OCI-LY3 (cell line): Measurements from ENCODE around the gene SLC5A6.

Experiments used
- H2AFZ ChIP-seq: fragments of 200-600, 300-600 bp; shearing (Covaris generic); 2 replicates; pipeline ENCODE4 v1.6.0; 2014; ENCODE audit warnings: antibody characterized with exemption, low read depth, low read length
- H3K27ac ChIP-seq: fragments of 200-600, 300-600 bp; sonication (generic); 2 replicates; pipeline ENCODE4 v1.5.1; 2014; ENCODE audit warnings: mild to moderate bottlenecking, low read length, moderate library complexity, mixed read lengths
- H3K27me3 ChIP-seq: fragments of 200-600, 300-600 bp; sonication (generic); 2 replicates; pipeline ENCODE4 v1.6.1; 2014; ENCODE audit warnings: low read depth, low read length, mixed read lengths
- H3K36me3 ChIP-seq: fragments of 200-600, 300-600 bp; sonication (generic); replicated peaks from 2 replicates; pipeline ENCODE3; 2014; ENCODE audit warnings: low read depth, low read length, mixed read lengths
- H3K4me1 ChIP-seq: fragments of 300-600, 200-600 bp; sonication (generic); 2 replicates; pipeline ENCODE4 v1.6.1; 2014; ENCODE audit warnings: low read length, mixed read lengths
- H3K4me2 ChIP-seq: fragments of 200-600, 300-600 bp; sonication (generic); 2 replicates; pipeline ENCODE4 v1.6.1; 2014; ENCODE audit warnings: low read length, mixed read lengths
- H3K4me3 ChIP-seq: fragments of 300-600, 200-600 bp; sonication (generic); 2 replicates; pipeline ENCODE4 v1.5.1; 2014; ENCODE audit warnings: antibody characterized with exemption, mild to moderate bottlenecking, low read length, moderate library complexity
- H3K79me2 ChIP-seq: fragments of 300-600, 200-600 bp; shearing (Covaris generic); 2 replicates; pipeline ENCODE4 v1.6.1; 2014; ENCODE audit warnings: mild to moderate bottlenecking, low read length, mixed read lengths
- H3K9ac ChIP-seq: fragments of 300-600, 200-600 bp; shearing (Covaris generic); 2 replicates; pipeline ENCODE4 v1.6.0; 2014; ENCODE audit warnings: mild to moderate bottlenecking, low read length, moderate library complexity
- H3K9me3 ChIP-seq: fragments of 200-600, 300-600 bp; shearing (Covaris generic); 2 replicates; pipeline ENCODE4 v1.6.1; 2014; ENCODE audit warnings: low read length, mixed read lengths; ENCODE audit not compliant: insufficient read depth
- H4K20me1 ChIP-seq: fragments of 200-600, 300-600 bp; sonication (generic); 2 replicates; pipeline ENCODE4 v1.6.1; 2016; ENCODE audit warnings: low read length, mixed read lengths; ENCODE audit not compliant: insufficient read depth
- EZH2phosphoT487 ChIP-seq: fragments of 200-600 bp; shearing (Covaris generic); IDR thresholded peaks from 2 replicates; pipeline ENCODE4 v1.6.1; 2018; ENCODE audit warnings: antibody characterized with exemption, mixed run types, low read depth
- TF ChIP-seq, protein P1 (sequence below): fragments of 200-600, 300-600 bp; sonication (generic); IDR thresholded peaks from 2 replicates; pipeline ENCODE4 v1.5.1; 2014; ENCODE audit warnings: antibody characterized with exemption, low read length, low read depth

The SLC5A6 gene

DNA sequence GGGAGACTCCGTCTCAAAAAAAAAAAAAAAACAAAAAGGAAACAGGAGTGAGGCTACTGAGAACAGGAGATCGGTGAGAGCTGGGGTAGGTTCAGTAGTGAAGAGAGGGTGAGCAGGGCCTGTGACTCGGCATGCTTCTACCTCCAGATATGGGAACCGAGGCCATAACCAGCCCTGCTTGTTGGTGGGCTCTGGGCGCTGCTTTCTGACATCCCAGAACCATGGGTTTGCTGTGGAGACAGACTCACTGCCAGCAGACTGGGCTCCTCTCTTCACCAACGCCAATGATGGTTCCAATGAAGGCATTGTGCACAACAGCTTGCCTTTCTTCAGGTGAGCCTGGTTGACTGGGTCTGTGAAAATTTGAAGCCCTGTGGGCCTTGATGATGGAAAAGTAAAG, 11.3 kb upstream of the SLC5A6 start:
- no peaks in the 10 kb centered on the region for H3K27me3 ChIP-seq
- H3K9ac ChIP-seq: no peak overlapping the region
- H3K79me2 ChIP-seq: peaks cover 20% of the 10 kb centered on the region
- no peak overlapping the region for H3K4me2 ChIP-seq
- H3K36me3 ChIP-seq: peaks cover 76% of the 10 kb centered on the region
- no peak for TF ChIP-seq EZH2phosphoT487
- TF ChIP-seq, protein P1, sequence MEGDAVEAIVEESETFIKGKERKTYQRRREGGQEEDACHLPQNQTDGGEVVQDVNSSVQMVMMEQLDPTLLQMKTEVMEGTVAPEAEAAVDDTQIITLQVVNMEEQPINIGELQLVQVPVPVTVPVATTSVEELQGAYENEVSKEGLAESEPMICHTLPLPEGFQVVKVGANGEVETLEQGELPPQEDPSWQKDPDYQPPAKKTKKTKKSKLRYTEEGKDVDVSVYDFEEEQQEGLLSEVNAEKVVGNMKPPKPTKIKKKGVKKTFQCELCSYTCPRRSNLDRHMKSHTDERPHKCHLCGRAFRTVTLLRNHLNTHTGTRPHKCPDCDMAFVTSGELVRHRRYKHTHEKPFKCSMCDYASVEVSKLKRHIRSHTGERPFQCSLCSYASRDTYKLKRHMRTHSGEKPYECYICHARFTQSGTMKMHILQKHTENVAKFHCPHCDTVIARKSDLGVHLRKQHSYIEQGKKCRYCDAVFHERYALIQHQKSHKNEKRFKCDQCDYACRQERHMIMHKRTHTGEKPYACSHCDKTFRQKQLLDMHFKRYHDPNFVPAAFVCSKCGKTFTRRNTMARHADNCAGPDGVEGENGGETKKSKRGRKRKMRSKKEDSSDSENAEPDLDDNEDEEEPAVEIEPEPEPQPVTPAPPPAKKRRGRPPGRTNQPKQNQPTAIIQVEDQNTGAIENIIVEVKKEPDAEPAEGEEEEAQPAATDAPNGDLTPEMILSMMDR: no peak
- no peaks in the 10 kb centered on the region for H4K20me1 ChIP-seq
- H3K4me1 ChIP-seq: peaks cover 6% of the 10 kb centered on the region
- no peaks in the 10 kb centered on the region for H3K9me3 ChIP-seq
- H2AFZ ChIP-seq: no peak overlapping the region
- no peak overlapping the region for H3K27ac ChIP-seq
- no peak overlapping the region for H3K4me3 ChIP-seq

DNA sequence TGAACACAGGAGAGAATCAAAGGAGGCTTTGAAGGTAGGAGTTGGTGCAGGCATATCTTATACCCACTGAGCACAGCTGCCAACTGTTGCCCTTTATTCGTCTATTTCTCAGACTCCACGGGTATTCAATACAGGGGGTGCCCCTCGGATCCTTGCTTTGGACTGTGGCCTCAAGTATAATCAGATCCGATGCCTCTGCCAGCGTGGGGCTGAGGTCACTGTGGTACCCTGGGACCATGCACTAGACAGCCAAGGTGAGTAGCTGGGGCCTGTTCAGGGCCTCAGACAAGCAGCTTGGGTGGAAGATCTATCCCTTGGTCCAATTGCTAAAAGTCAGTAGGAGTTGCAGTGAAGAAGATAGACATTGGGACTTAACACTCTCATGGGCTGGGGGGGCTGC, 10.3 kb upstream of the SLC5A6 start:
- no peak for TF ChIP-seq EZH2phosphoT487
- TF ChIP-seq, protein P1: no peak

GRCh38 chr2:27221166-27221565, 9.1 kb upstream of the SLC5A6 start:
- H4K20me1 ChIP-seq: no peaks in the 10 kb centered on the region
- peaks cover 36% of the 10 kb centered on the region for H3K79me2 ChIP-seq
- no peak overlapping the region for H3K9ac ChIP-seq
- TF ChIP-seq, protein P1: no peak
- no peak for TF ChIP-seq EZH2phosphoT487
- no peak overlapping the region for H3K27ac ChIP-seq
- H3K9me3 ChIP-seq: no peaks in the 10 kb centered on the region
- no peak overlapping the region for H3K4me3 ChIP-seq
- H2AFZ ChIP-seq: no peak overlapping the region
- H3K4me1 ChIP-seq: peaks cover 17% of the 10 kb centered on the region
- H3K27me3 ChIP-seq: no peaks in the 10 kb centered on the region
- H3K4me2 ChIP-seq: no peak overlapping the region
- peaks cover 59% of the 10 kb centered on the region for H3K36me3 ChIP-seq

More for the DNA sequence above, 10.3 kb upstream of the SLC5A6 start:
- no peak overlapping the region for H3K27ac ChIP-seq
- H3K4me2 ChIP-seq: no peak overlapping the region
- H3K9me3 ChIP-seq: no peaks in the 10 kb centered on the region
- no peak overlapping the region for H3K9ac ChIP-seq
- no peaks in the 10 kb centered on the region for H4K20me1 ChIP-seq
- no peaks in the 10 kb centered on the region for H3K27me3 ChIP-seq
- H2AFZ ChIP-seq: no peak overlapping the region
- no peak overlapping the region for H3K4me3 ChIP-seq
- H3K36me3 ChIP-seq: peaks cover 68% of the 10 kb centered on the region
- peaks cover 30% of the 10 kb centered on the region for H3K79me2 ChIP-seq
- H3K4me1 ChIP-seq: peaks cover 11% of the 10 kb centered on the region

GRCh38 chr2:27220091-27220490, 8.0 kb upstream of the SLC5A6 start:
- Histone ChIP-seq H3K36me3 (peaks cover 55% of the 10 kb centered on the region), H3K4me1 (peaks cover 17% of the 10 kb centered on the region), H3K4me3 (no peak overlapping the region), H2AFZ (no peak overlapping the region), H4K20me1 (no peaks in the 10 kb centered on the region), H3K79me2 (peaks cover 36% of the 10 kb centered on the region), H3K9ac (no peak overlapping the region), H3K27ac (no peak overlapping the region), H3K27me3 (no peaks in the 10 kb centered on the region), H3K4me2 (no peak overlapping the region), H3K9me3 (no peaks in the 10 kb centered on the region)
- TF ChIP-seq EZH2phosphoT487: no peak
- TF ChIP-seq, protein P1: no peak
